ENCODE data around the gene SDK1.
"Not testable (repeated sequence)": the region's sequence is repeated elsewhere in the genome, so short reads cannot be mapped to it uniquely, and the experiment has no call there.

DNA sequence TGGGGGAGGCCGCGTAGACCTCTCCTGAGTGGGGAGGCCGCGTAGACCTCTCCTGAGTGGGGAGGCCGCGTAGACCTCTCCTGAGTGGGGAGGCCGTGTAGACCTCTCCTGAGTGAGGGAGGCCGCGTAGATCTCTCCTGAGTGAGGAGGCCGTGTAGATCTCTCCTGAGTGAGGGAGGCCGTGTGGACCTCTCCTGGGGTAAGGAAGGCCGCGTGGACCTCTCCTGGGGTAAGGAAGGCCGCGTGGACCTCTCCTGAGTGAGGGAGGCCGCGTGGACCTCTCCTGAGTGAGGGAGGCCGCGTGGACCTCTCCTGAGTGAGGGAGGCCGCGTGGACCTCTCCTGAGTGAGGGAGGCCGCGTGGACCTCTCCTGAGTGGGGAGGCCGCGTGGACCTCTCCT lies 963.2 kb downstream of the SDK1 start:
- not testable (repeated sequence) for TF ChIP-seq RXRA (IDR thresholded peaks at IDR 0.05); GABPA (IDR thresholded peaks at IDR 0.05 in 1 of 2, conservative IDR thresholded peaks at IDR 0.05 in 1 of 2); EGR1 (IDR thresholded peaks at IDR 0.05; ENCODE audit: low read depth in 2 of 2)

Measured in liver (tissue), 2 donors.